Keratinocyte (primary cell): Measurements from ENCODE around the gene RSL1D1. TPM values are rescaled to one million over a fixed set of nuclear protein-coding genes. Genes with fewer than 3 reads are reported as not detected.

ENCODE experiments used
- DNase-seq: peaks from one replicate; pipeline ENCODE4 v3.0.0-alpha.2; 2011; ENCODE audit warnings: low read depth, missing footprints, low spot score
- FAIRE-seq: peaks from 2 replicates; lab custom pipeline; 2011; peaks lifted over from hg19 to GRCh38; lab: Jason Lieb, UNC
- H2AFZ ChIP-seq: 2 replicates; pipeline ENCODE4 v1.6.0; 2012; ENCODE audit warnings: low read length, control low read depth, inconsistent platforms; ENCODE audit not compliant: control insufficient read depth
- H3K27ac ChIP-seq: 2 replicates; pipeline ENCODE4 v1.5.1; 2011; ENCODE audit warnings: low read length; ENCODE audit not compliant: control insufficient read depth, insufficient read depth
- H3K27me3 ChIP-seq: 3 replicates; pipeline ENCODE4 v1.6.0; 2011; ENCODE audit warnings: low read length; ENCODE audit not compliant: control insufficient read depth, insufficient read depth; ENCODE audit errors: extremely low read depth
- H3K36me3 ChIP-seq, 2 experiments: 2 replicates in 1 of 2; 3 replicates in 1 of 2; pipeline ENCODE4 v1.5.1; 2011; ENCODE audit warnings: low read length in 2 of 2, mild to moderate bottlenecking in 1 of 2; ENCODE audit not compliant: control insufficient read depth in 2 of 2, insufficient read depth in 2 of 2; ENCODE audit errors: extremely low read depth in 1 of 2
- H3K4me1 ChIP-seq: 3 replicates; pipeline ENCODE4 v1.5.1; 2011; ENCODE audit warnings: low read length; ENCODE audit not compliant: control insufficient read depth, insufficient read depth; ENCODE audit errors: extremely low read depth
- H3K4me2 ChIP-seq: 3 replicates; pipeline ENCODE4 v1.6.0; 2011; ENCODE audit warnings: low read depth, low read length; ENCODE audit not compliant: control insufficient read depth, insufficient read depth; ENCODE audit errors: extremely low read depth
- H3K4me3 ChIP-seq, 3 experiments: fragments of 200-600 bp in 1 of 3; sonication (generic) in 1 of 3; 2 replicates in 2 of 3; 3 replicates in 1 of 3; pipeline ENCODE4 v1.5.1; 2011 to 2016; ENCODE audit warnings: low read length in 3 of 3, mild to moderate bottlenecking in 3 of 3, control low read depth in 2 of 3, inconsistent platforms in 1 of 3, low read depth in 1 of 3, mixed read lengths in 1 of 3, mixed run types in 1 of 3, moderate library complexity in 1 of 3; ENCODE audit not compliant: control insufficient read depth in 2 of 3, insufficient read depth in 2 of 3; ENCODE audit errors: extremely low read depth in 1 of 3
- H3K79me2 ChIP-seq: 2 replicates; pipeline ENCODE4 v1.6.0; 2012; ENCODE audit warnings: low read length; ENCODE audit not compliant: control insufficient read depth, insufficient read depth
- H3K9ac ChIP-seq: 3 replicates; pipeline ENCODE4 v1.6.0; 2011; ENCODE audit warnings: low read length; ENCODE audit not compliant: control insufficient read depth, insufficient read depth; ENCODE audit errors: extremely low read depth
- H3K9me1 ChIP-seq: 3 replicates; pipeline ENCODE4 v1.6.0; 2011; ENCODE audit warnings: low read length; ENCODE audit not compliant: control insufficient read depth, insufficient read depth; ENCODE audit errors: extremely low read depth
- H3K9me3 ChIP-seq: 2 replicates; pipeline ENCODE4 v1.5.1; 2012; ENCODE audit warnings: low read depth, low read length; ENCODE audit not compliant: control insufficient read depth
- H4K20me1 ChIP-seq: 3 replicates; pipeline ENCODE4 v1.6.0; 2011; ENCODE audit warnings: low read length; ENCODE audit not compliant: control insufficient read depth, insufficient read depth; ENCODE audit errors: extremely low read depth
- EZH2 ChIP-seq: IDR thresholded peaks from one replicate; pipeline ENCODE4 v1.6.1; 2012; ENCODE audit warnings: inconsistent platforms, mild to moderate bottlenecking, low read length, moderate library complexity
- dilution Hi-C: fragments of 300-500 bp; cut with MboI; formaldehyde crosslinking; loops from one replicate; pipeline ENCODE4 v1.7.0; 2020; ENCODE audit warnings: low sequenced_read_pairs; ENCODE audit not compliant: extremely low pct_ligation_motif_present
- polyA plus RNA-seq, 5 experiments: library from polyadenylated mRNA; depleted of rRNA in 3 of 5; stranded (reverse) in 3 of 5; stranded (forward) in 1 of 5; unstranded in 1 of 5; fragments of >200 nt; gene quantifications; 1 replicate in 1 of 5; 2 replicates in 3 of 5; 3 replicates in 1 of 5; pipeline versions ENCODE4 v1.2.1 to v1.2.3, GENCODE V29; 2011 to 2012; ENCODE audit warnings: missing spikeins in 2 of 5, low read depth in 1 of 5, low replicate concordance in 1 of 5
- TF ChIP-seq, protein P1 (sequence below), 3 experiments: IDR thresholded peaks in 1 of 3; conservative IDR thresholded peaks in 1 of 3; optimal IDR thresholded peaks in 1 of 3; 2 replicates in 2 of 3; 3 replicates in 1 of 3; pipeline versions ENCODE3 to v1.5.1; 2011; ENCODE audit warnings: low read length in 3 of 3, mild to moderate bottlenecking in 3 of 3, moderate library complexity in 2 of 3, control low read depth in 1 of 3, inconsistent platforms in 1 of 3; ENCODE audit not compliant: insufficient read depth in 2 of 3; ENCODE audit errors: extremely low read depth in 1 of 3

Gene RSL1D1
- polyA plus RNA-seq, 1 donor (not counting 4 experiments of a cell fraction or from before 2014, with no cell fraction given): 185 TPM

DNA sequence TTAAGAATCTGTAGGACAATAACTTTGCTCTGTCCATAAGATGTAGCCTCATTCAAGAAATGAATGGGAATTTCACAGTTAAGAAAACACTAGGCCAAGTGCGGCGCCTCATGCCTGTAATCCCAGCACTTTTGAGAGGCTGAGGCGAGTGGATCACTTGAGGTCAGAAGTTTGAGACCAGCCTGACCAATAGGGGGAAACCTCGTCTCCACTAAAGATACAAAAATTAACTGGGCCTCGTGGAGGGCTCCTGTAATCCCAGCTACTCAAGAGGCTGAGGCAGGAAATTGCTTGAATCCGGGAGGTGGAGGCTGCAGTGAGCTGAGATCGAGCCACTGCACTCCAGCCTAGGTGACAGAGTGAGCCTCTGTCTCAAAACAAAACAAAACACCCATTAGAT is 19.9 kb upstream of the RSL1D1 start:
- no peak overlapping the region for H3K4me3 ChIP-seq
- H2AFZ ChIP-seq: no peak overlapping the region
- no peak overlapping the region for H3K9ac ChIP-seq
- no peak overlapping the region for H3K27ac ChIP-seq
- H3K9me3 ChIP-seq: no peaks in the 10 kb centered on the region
- no peak for FAIRE-seq
- peaks cover 6% of the 10 kb centered on the region for H3K4me1 ChIP-seq
- TF ChIP-seq EZH2: no peak
- TF ChIP-seq, protein P1, sequence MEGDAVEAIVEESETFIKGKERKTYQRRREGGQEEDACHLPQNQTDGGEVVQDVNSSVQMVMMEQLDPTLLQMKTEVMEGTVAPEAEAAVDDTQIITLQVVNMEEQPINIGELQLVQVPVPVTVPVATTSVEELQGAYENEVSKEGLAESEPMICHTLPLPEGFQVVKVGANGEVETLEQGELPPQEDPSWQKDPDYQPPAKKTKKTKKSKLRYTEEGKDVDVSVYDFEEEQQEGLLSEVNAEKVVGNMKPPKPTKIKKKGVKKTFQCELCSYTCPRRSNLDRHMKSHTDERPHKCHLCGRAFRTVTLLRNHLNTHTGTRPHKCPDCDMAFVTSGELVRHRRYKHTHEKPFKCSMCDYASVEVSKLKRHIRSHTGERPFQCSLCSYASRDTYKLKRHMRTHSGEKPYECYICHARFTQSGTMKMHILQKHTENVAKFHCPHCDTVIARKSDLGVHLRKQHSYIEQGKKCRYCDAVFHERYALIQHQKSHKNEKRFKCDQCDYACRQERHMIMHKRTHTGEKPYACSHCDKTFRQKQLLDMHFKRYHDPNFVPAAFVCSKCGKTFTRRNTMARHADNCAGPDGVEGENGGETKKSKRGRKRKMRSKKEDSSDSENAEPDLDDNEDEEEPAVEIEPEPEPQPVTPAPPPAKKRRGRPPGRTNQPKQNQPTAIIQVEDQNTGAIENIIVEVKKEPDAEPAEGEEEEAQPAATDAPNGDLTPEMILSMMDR (optimal IDR thresholded peaks at IDR 0.05 in 1 of 3, IDR thresholded peaks at IDR 0.05 in 1 of 3, conservative IDR thresholded peaks at IDR 0.05 in 1 of 3; ENCODE audit: extremely low read depth in 1 of 3, insufficient read depth in 2 of 3, low read length in 3 of 3): no peak
- DNase-seq: no peak
- dilution Hi-C loops: no loop called here
- no peaks in the 10 kb centered on the region for H3K27me3 ChIP-seq
- H4K20me1 ChIP-seq: no peaks in the 10 kb centered on the region
- no peaks in the 10 kb centered on the region for H3K79me2 ChIP-seq
- peaks cover 8 to 19% of the 10 kb centered on the region in 2 experiments for H3K36me3 ChIP-seq
- H3K4me2 ChIP-seq: no peak overlapping the region
- no peaks in the 10 kb centered on the region for H3K9me1 ChIP-seq

DNA sequence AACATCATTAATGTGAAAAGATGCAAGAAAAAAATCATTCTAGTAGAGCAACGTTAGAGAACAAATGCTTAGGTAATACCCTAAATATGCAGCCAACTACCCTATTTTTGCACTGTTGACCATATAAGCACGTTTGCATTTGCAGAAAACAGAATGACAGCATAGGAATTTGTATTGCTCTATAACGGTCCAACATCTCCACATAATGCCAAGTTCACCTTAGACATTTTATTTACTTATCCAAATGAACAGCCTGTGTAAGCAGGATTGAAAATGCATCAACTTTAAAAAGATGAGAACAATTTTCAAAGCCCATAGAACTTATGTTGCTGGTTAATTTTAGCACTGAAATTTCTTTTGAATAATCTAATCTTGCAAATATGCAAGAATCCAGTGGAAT is 19.1 kb upstream of the RSL1D1 start:
- no peaks in the 10 kb centered on the region for H3K9me3 ChIP-seq
- H3K4me3 ChIP-seq: no peak overlapping the region
- H3K9me1 ChIP-seq: no peaks in the 10 kb centered on the region
- H3K4me2 ChIP-seq: no peak overlapping the region
- H3K36me3 ChIP-seq: peaks cover 8 to 17% of the 10 kb centered on the region in 2 experiments
- no peak overlapping the region for H3K9ac ChIP-seq
- H3K27ac ChIP-seq: no peak overlapping the region
- DNase-seq: no peak
- dilution Hi-C loops: no loop called here
- H2AFZ ChIP-seq: no peak overlapping the region
- H4K20me1 ChIP-seq: no peaks in the 10 kb centered on the region
- FAIRE-seq: no peak
- H3K27me3 ChIP-seq: no peaks in the 10 kb centered on the region
- TF ChIP-seq, protein P1 (optimal IDR thresholded peaks at IDR 0.05 in 1 of 3, IDR thresholded peaks at IDR 0.05 in 1 of 3, conservative IDR thresholded peaks at IDR 0.05 in 1 of 3; ENCODE audit: extremely low read depth in 1 of 3, insufficient read depth in 2 of 3, low read length in 3 of 3): no peak
- no peak for TF ChIP-seq EZH2
- peaks cover 6% of the 10 kb centered on the region for H3K4me1 ChIP-seq
- H3K79me2 ChIP-seq: no peaks in the 10 kb centered on the region
